ENCODE results near the gene IGF2BP3.

The IGF2BP3 gene

GRCh38 chr7:23279819-23280525, 190.3 kb downstream of the IGF2BP3 start:
- no peaks in the 10 kb centered on the region for H3K36me3 ChIP-seq
- H3K9ac ChIP-seq: no peak overlapping the region
- H3K27ac ChIP-seq: no peak overlapping the region
- H3K4me1 ChIP-seq: no peaks in the 10 kb centered on the region
- no peak for TF ChIP-seq Cebpa-rat (IDR thresholded peaks at IDR 0.05)
- no peaks in the 10 kb centered on the region for H3K9me3 ChIP-seq
- no peaks in the 10 kb centered on the region for H3K27me3 ChIP-seq
- H3K4me3 ChIP-seq: no peak overlapping the region
- no peaks in the 10 kb centered on the region for H4K20me1 ChIP-seq
- no peak overlapping the region for H3K4me2 ChIP-seq

- H3K36me3 ChIP-seq: no peaks in the 10 kb centered on the region
- no peak overlapping the region for H3K27ac ChIP-seq
- H3K4me3 ChIP-seq: no peak overlapping the region
- H3K9me3 ChIP-seq: no peaks in the 10 kb centered on the region
- no peaks in the 10 kb centered on the region for H4K20me1 ChIP-seq
- no peaks in the 10 kb centered on the region for H3K27me3 ChIP-seq
- no peak for TF ChIP-seq Cebpa-rat (IDR thresholded peaks at IDR 0.05)
- no peak overlapping the region for H3K9ac ChIP-seq
- H3K4me1 ChIP-seq: peaks cover 9% of the 10 kb centered on the region; the same call in 1 of the 2 replicates
- H3K4me2 ChIP-seq: no peak overlapping the region
Measured at GRCh38 chr7:23277359-23277989, 192.8 kb downstream of the IGF2BP3 start.

- no peaks in the 10 kb centered on the region for H3K36me3 ChIP-seq
- no peaks in the 10 kb centered on the region for H4K20me1 ChIP-seq
- no peaks in the 10 kb centered on the region for H3K27me3 ChIP-seq
- H3K4me1 ChIP-seq: peaks cover 9% of the 10 kb centered on the region; the same call in 1 of the 2 replicates
- no peak overlapping the region for H3K9ac ChIP-seq
- TF ChIP-seq Cebpa-rat (IDR thresholded peaks at IDR 0.05): no peak
- no peak overlapping the region for H3K4me2 ChIP-seq
- no peak overlapping the region for H3K4me3 ChIP-seq
- no peak overlapping the region for H3K27ac ChIP-seq
- H3K9me3 ChIP-seq: no peaks in the 10 kb centered on the region
Measured at GRCh38 chr7:23276947-23277346, 193.3 kb downstream of the IGF2BP3 start.

- Histone ChIP-seq H3K27ac (no peak overlapping the region), H3K9me3 (no peaks in the 10 kb centered on the region), H3K4me3 (no peak overlapping the region), H3K4me1 (peaks cover 9% of the 10 kb centered on the region; the same call in 1 of the 2 replicates), H3K4me2 (no peak overlapping the region), H4K20me1 (no peaks in the 10 kb centered on the region), H3K36me3 (no peaks in the 10 kb centered on the region), H3K27me3 (no peaks in the 10 kb centered on the region), H3K9ac (no peak overlapping the region)
- TF ChIP-seq Cebpa-rat (IDR thresholded peaks at IDR 0.05): peak; percentile 77
Measured at GRCh38 chr7:23276376-23276775, 193.9 kb downstream of the IGF2BP3 start.

GRCh38 chr7:23275912-23276311, 194.4 kb downstream of the IGF2BP3 start:
- Histone ChIP-seq H3K4me1 (peaks cover 9% of the 10 kb centered on the region; the same call in 1 of the 2 replicates), H3K27me3 (no peaks in the 10 kb centered on the region), H4K20me1 (no peaks in the 10 kb centered on the region), H3K4me2 (no peak overlapping the region), H3K27ac (no peak overlapping the region), H3K9ac (no peak overlapping the region), H3K36me3 (no peaks in the 10 kb centered on the region), H3K4me3 (no peak overlapping the region), H3K9me3 (no peaks in the 10 kb centered on the region)
- TF ChIP-seq Cebpa-rat (IDR thresholded peaks at IDR 0.05): no peak

GRCh38 chr7:23273141-23273599, 197.1 kb downstream of the IGF2BP3 start:
- no peaks in the 10 kb centered on the region for H3K9me3 ChIP-seq
- H3K9ac ChIP-seq: no peak overlapping the region
- TF ChIP-seq Cebpa-rat (IDR thresholded peaks at IDR 0.05): no peak
- peak overlapping the region; percentile 52 for H3K4me2 ChIP-seq
- no peaks in the 10 kb centered on the region for H3K36me3 ChIP-seq
- H4K20me1 ChIP-seq: no peaks in the 10 kb centered on the region
- H3K27me3 ChIP-seq: no peaks in the 10 kb centered on the region
- H3K4me3 ChIP-seq: no peak overlapping the region
- no peak overlapping the region for H3K27ac ChIP-seq
- peaks cover 14% of the 10 kb centered on the region; the same call in 1 of the 2 replicates for H3K4me1 ChIP-seq

DNA sequence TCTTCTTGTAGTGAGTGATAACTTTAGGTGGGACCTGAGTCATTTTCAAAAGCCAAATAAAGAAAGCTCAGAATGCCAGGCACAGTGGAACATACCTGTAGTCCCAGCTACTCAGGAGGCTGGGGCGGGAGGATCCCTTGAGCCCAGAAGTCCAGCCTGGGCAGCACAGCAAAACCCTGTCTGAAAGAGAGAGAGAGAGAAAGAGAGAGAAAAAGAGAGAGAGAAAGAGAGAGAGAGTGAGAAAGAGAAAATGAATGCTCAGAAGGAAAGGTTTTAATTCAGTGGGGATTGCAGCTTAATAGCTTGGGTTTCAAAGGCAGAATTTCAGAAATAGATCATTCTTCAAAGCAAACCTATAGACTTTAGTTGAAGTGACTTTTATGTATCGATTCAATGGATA, 198.0 kb downstream of the IGF2BP3 start:
- no peak overlapping the region for H3K4me3 ChIP-seq
- no peaks in the 10 kb centered on the region for H3K36me3 ChIP-seq
- peaks cover 14% of the 10 kb centered on the region; the same call in 1 of the 2 replicates for H3K4me1 ChIP-seq
- H4K20me1 ChIP-seq: no peaks in the 10 kb centered on the region
- H3K4me2 ChIP-seq: no peak overlapping the region
- no peak overlapping the region for H3K9ac ChIP-seq
- no peaks in the 10 kb centered on the region for H3K27me3 ChIP-seq
- no peaks in the 10 kb centered on the region for H3K9me3 ChIP-seq
- H3K27ac ChIP-seq: no peak overlapping the region
- TF ChIP-seq Cebpa-rat (IDR thresholded peaks at IDR 0.05): no peak

DNA sequence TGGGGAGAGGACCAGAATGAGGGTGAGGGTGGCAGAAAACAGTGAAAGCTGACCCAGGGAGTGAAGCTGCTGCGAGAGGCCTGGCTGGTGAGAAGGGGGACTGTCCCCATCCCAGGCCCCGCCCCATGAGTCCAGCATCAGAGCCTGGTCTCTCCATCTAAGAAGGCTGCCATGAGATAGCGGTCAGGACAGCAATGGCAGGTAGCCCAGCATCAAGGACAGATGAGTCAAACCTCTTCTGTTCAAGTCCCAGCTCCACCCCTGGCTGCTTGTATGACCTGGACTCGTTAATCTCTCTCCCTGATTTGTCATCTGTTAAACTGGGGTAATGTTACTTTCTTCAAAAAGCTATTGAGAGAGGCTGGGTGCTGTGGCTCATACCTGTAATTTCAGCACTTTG, 201.5 kb downstream of the IGF2BP3 start:
- no peaks in the 10 kb centered on the region for H4K20me1 ChIP-seq
- no peak overlapping the region for H3K9ac ChIP-seq
- H3K27ac ChIP-seq: no peak overlapping the region
- H3K27me3 ChIP-seq: no peaks in the 10 kb centered on the region
- H3K4me1 ChIP-seq: peaks cover 24% of the 10 kb centered on the region
- H3K4me2 ChIP-seq: no peak overlapping the region
- H3K36me3 ChIP-seq: no peaks in the 10 kb centered on the region
- no peaks in the 10 kb centered on the region for H3K9me3 ChIP-seq
- no peak overlapping the region for H3K4me3 ChIP-seq
- TF ChIP-seq Cebpa-rat (IDR thresholded peaks at IDR 0.05): no peak

DNA sequence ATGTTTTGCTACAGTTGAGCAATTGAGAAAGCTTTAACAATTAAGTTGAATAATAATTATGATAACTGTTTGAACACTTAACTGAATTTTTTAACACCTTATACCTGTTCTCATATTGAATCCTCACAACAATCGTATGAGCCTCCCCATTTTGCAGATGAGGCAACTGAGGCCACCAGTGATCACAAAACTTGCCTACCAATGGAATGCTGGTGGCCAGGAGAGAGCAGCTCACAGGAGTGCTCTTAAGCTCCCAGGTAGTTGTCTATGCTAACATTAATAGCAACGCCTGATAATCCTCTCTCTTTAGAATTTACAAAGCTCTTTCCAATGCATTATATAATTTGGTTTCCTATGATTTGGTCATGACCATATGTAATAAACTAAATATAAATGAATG, 202.1 kb downstream of the IGF2BP3 start:
- H3K4me2 ChIP-seq: no peak overlapping the region
- H4K20me1 ChIP-seq: no peaks in the 10 kb centered on the region
- no peak overlapping the region for H3K27ac ChIP-seq
- H3K27me3 ChIP-seq: no peaks in the 10 kb centered on the region
- no peak overlapping the region for H3K9ac ChIP-seq
- H3K36me3 ChIP-seq: no peaks in the 10 kb centered on the region
- TF ChIP-seq Cebpa-rat (IDR thresholded peaks at IDR 0.05): no peak
- H3K9me3 ChIP-seq: no peaks in the 10 kb centered on the region
- H3K4me1 ChIP-seq: peaks cover 20% of the 10 kb centered on the region
- no peak overlapping the region for H3K4me3 ChIP-seq

- TF ChIP-seq Cebpa-rat (IDR thresholded peaks at IDR 0.05): no peak
- Histone ChIP-seq H4K20me1 (no peaks in the 10 kb centered on the region), H3K27ac (no peak overlapping the region), H3K9ac (no peak overlapping the region), H3K4me1 (peaks cover 15% of the 10 kb centered on the region), H3K9me3 (no peaks in the 10 kb centered on the region), H3K4me3 (no peak overlapping the region), H3K36me3 (no peaks in the 10 kb centered on the region), H3K4me2 (no peak overlapping the region), H3K27me3 (no peaks in the 10 kb centered on the region)
Measured at GRCh38 chr7:23267357-23267756, 202.9 kb downstream of the IGF2BP3 start.
